H1 (cell line): ENCODE results near the gene GABRR3. TPM values are rescaled to one million over a fixed set of nuclear protein-coding genes. Genes with fewer than 3 reads are reported as not detected.

Experiments
- CTCF ChIA-PET: fragments of 300-600 bp; sonication (Branson Sonifier 250); formaldehyde crosslinking; loops from one replicate; lab custom pipeline; 2021; ENCODE audit not compliant: partially characterized antibody; lab: Charles Lee
- POLR2A ChIA-PET: fragments of 300-600 bp; sonication (Branson Sonifier 250); formaldehyde crosslinking; loops from one replicate; lab custom pipeline; 2021; ENCODE audit warnings: inconsistent platforms; ENCODE audit not compliant: partially characterized antibody; lab: Charles Lee
- DNase-seq, 2 experiments: peaks; one replicate each; pipeline versions ENCODE4 v3.0.0 to v3.0.0-alpha.2; 2010 to 2022; ENCODE audit warnings: low spot score in 2 of 2, low read depth in 1 of 2, mixed read lengths in 1 of 2
- FAIRE-seq: peaks from 2 replicates; lab custom pipeline; 2011; peaks lifted over from hg19 to GRCh38; lab: Jason Lieb, UNC
- H2AFZ ChIP-seq: 2 replicates; pipeline ENCODE4 v1.8.1; 2012; ENCODE audit warnings: low read length, inconsistent platforms
- H2AK5ac ChIP-seq: 2 replicates; pipeline ENCODE4 v1.6.1; 2013; ENCODE audit warnings: low read depth, low read length
- H2BK120ac ChIP-seq: replicated peaks from 2 replicates; pipeline ENCODE3; 2013; ENCODE audit warnings: low read depth, low read length, inconsistent platforms
- H2BK12ac ChIP-seq: 2 replicates; pipeline ENCODE4 v1.6.1; 2013; ENCODE audit warnings: low read depth, low read length
- H2BK15ac ChIP-seq: 2 replicates; pipeline ENCODE4 v1.6.1; 2013; ENCODE audit warnings: low read length
- H2BK20ac ChIP-seq: 2 replicates; pipeline ENCODE4 v1.6.1; 2013; ENCODE audit warnings: low read length
- H2BK5ac ChIP-seq: 2 replicates; pipeline ENCODE4 v1.6.1; 2013; ENCODE audit warnings: low read depth, low read length
- H3K14ac ChIP-seq: 2 replicates; pipeline ENCODE4 v1.6.1; 2013; ENCODE audit warnings: inconsistent platforms; ENCODE audit not compliant: insufficient read length
- H3K18ac ChIP-seq: 2 replicates; pipeline ENCODE4 v1.6.1; 2013; ENCODE audit warnings: low read length; ENCODE audit errors: extremely low read depth
- H3K23ac ChIP-seq: 2 replicates; pipeline ENCODE4 v1.6.1; 2013; ENCODE audit warnings: inconsistent platforms; ENCODE audit not compliant: insufficient read length
- H3K23me2 ChIP-seq: 2 replicates; pipeline ENCODE4 v1.6.1; 2013; ENCODE audit warnings: low read depth, low read length
- H3K27ac ChIP-seq: 2 replicates; pipeline ENCODE4 v1.6.1; 2011; ENCODE audit warnings: low read depth, low read length, inconsistent platforms
- H3K27me3 ChIP-seq, 4 experiments: replicated peaks in 1 of 4; 1 replicate in 1 of 4; 2 replicates in 3 of 4; pipeline versions ENCODE4 v1.6.1 to v1.8.1; 2011 to 2013; ENCODE audit warnings: low read length in 3 of 4, mild to moderate bottlenecking in 3 of 4, inconsistent platforms in 2 of 4, mixed read lengths in 2 of 4, moderate library complexity in 1 of 4; ENCODE audit not compliant: control insufficient read depth in 3 of 4, insufficient read depth in 3 of 4; ENCODE audit errors: extremely low read depth in 1 of 4
- H3K36me3 ChIP-seq, 4 experiments: 2 replicates each; pipeline versions ENCODE4 v1.6.1 to v1.8.1; 2011 to 2013; ENCODE audit warnings: mild to moderate bottlenecking in 4 of 4, low read length in 3 of 4, moderate library complexity in 2 of 4, control low read depth in 1 of 4, inconsistent platforms in 1 of 4; ENCODE audit not compliant: insufficient read depth in 4 of 4, control insufficient read depth in 2 of 4
- H3K4ac ChIP-seq: replicated peaks from 2 replicates; pipeline ENCODE3; 2013; ENCODE audit warnings: low read length, low read depth, mixed read lengths, inconsistent platforms; ENCODE audit not compliant: insufficient read length
- H3K4me1 ChIP-seq, 4 experiments: replicated peaks in 1 of 4; 1 replicate in 1 of 4; 2 replicates in 3 of 4; pipeline versions ENCODE4 v1.6.1 to v1.8.1; 2011 to 2013; ENCODE audit warnings: low read length in 3 of 4, inconsistent platforms in 2 of 4, mixed read lengths in 1 of 4; ENCODE audit not compliant: insufficient read depth in 4 of 4, control insufficient read depth in 3 of 4
- H3K4me2 ChIP-seq, 2 experiments: 2 replicates each; pipeline versions ENCODE4 v1.6.1 to v1.8.1; 2011 to 2013; ENCODE audit warnings: low read depth in 2 of 2, low read length in 2 of 2, control low read depth in 1 of 2, inconsistent platforms in 1 of 2, mild to moderate bottlenecking in 1 of 2; ENCODE audit not compliant: insufficient read depth in 1 of 2
- H3K4me3 ChIP-seq, 4 experiments: fragments of 200-600, 300-600 bp in 1 of 4; sonication (generic), shearing (Covaris generic), sonication (Bioruptor Twin) in 1 of 4; 2 replicates each; pipeline versions ENCODE4 v1.5.1 to v1.8.1; 2011 to 2016; ENCODE audit warnings: low read length in 4 of 4, low read depth in 3 of 4, control low read depth in 2 of 4, inconsistent platforms in 2 of 4, mild to moderate bottlenecking in 2 of 4, mixed read lengths in 1 of 4, moderate library complexity in 1 of 4; ENCODE audit not compliant: insufficient read depth in 2 of 4; ENCODE audit errors: extremely low read depth in 1 of 4
- H3K56ac ChIP-seq: replicated peaks from 2 replicates; pipeline ENCODE3; 2013; ENCODE audit warnings: low read depth, mild to moderate bottlenecking, mixed read lengths, low read length, inconsistent platforms; ENCODE audit not compliant: insufficient read length
- H3K79me1 ChIP-seq: 2 replicates; pipeline ENCODE4 v1.6.1; 2013; ENCODE audit warnings: low read depth, low read length, control low read depth
- H3K79me2 ChIP-seq, 2 experiments: 2 replicates each; pipeline versions ENCODE4 v1.6.1 to v1.8.1; 2012 to 2013; ENCODE audit warnings: low read length in 2 of 2, mild to moderate bottlenecking in 2 of 2, inconsistent platforms in 1 of 2; ENCODE audit not compliant: insufficient read depth in 2 of 2, control insufficient read depth in 1 of 2
- H3K9ac ChIP-seq, 4 experiments: replicated peaks in 1 of 4; 1 replicate in 1 of 4; 2 replicates in 3 of 4; pipeline versions ENCODE4 v1.6.1 to v1.8.1; 2011 to 2013; ENCODE audit warnings: low read depth in 3 of 4, low read length in 3 of 4, control low read depth in 2 of 4, mild to moderate bottlenecking in 2 of 4, moderate library complexity in 2 of 4, inconsistent platforms in 1 of 4; ENCODE audit errors: extremely low read depth in 1 of 4
- H3K9me3 ChIP-seq, 2 experiments: 2 replicates each; pipeline versions ENCODE4 v1.6.1 to v1.8.1; 2012 to 2013; ENCODE audit warnings: mild to moderate bottlenecking in 2 of 2, moderate library complexity in 2 of 2, control low read depth in 1 of 2, inconsistent platforms in 1 of 2, low read depth in 1 of 2, low read length in 1 of 2, mixed read lengths in 1 of 2; ENCODE audit not compliant: insufficient read depth in 2 of 2
- H4K20me1 ChIP-seq, 2 experiments: replicated peaks in 1 of 2; 2 replicates each; pipeline versions ENCODE3 to v1.8.1; 2011 to 2013; ENCODE audit warnings: inconsistent platforms in 2 of 2, low read length in 2 of 2, mild to moderate bottlenecking in 1 of 2; ENCODE audit not compliant: insufficient read depth in 2 of 2, control insufficient read depth in 1 of 2
- H4K5ac ChIP-seq: 2 replicates; pipeline ENCODE4 v1.6.1; 2013; ENCODE audit warnings: low read length, low read depth, mixed read lengths, inconsistent platforms; ENCODE audit not compliant: insufficient read length
- H4K8ac ChIP-seq: 2 replicates; pipeline ENCODE4 v1.8.0; 2013; ENCODE audit warnings: mild to moderate bottlenecking, moderate library complexity, low read length, inconsistent platforms; ENCODE audit not compliant: insufficient read depth; ENCODE audit errors: extremely low read depth
- H4K91ac ChIP-seq: replicated peaks from 2 replicates; pipeline ENCODE3; 2013; ENCODE audit warnings: low read length, mixed read lengths, inconsistent platforms; ENCODE audit not compliant: insufficient read length
- FOSL1 ChIP-seq: IDR thresholded peaks from 2 replicates; pipeline ENCODE4 v1.6.1; 2011; ENCODE audit warnings: mild to moderate bottlenecking, low read depth, low read length, moderate library complexity; ENCODE audit not compliant: insufficient read depth
- GABPA ChIP-seq: IDR thresholded peaks from 2 replicates; pipeline ENCODE4 v1.6.1; 2011; ENCODE audit warnings: mild to moderate bottlenecking, low read length, moderate library complexity, borderline replicate concordance; ENCODE audit not compliant: insufficient read depth
- WGBS, 2 experiments: shearing (Covaris generic) in 1 of 2; methylation state at CpG; one replicate each; pipeline versions ENCODE4 v1.1.6 to v1.1.7; 2013 to 2015; ENCODE audit warnings: low lambda C conversion rate in 2 of 2, mixed read lengths in 2 of 2, inconsistent platforms in 1 of 2, low coverage in 1 of 2, missing lambda C conversion rate in 1 of 2; ENCODE audit not compliant: insufficient replicate concordance in 2 of 2, insufficient coverage in 1 of 2, insufficient read length in 1 of 2; ENCODE audit errors: extremely low coverage in 1 of 2, missing lambda C conversion rate in 1 of 2; 5-methylcytosine and 5-hydroxymethylcytosine counted together
- polyA plus RNA-seq, 7 experiments: library from polyadenylated mRNA; depleted of rRNA in 3 of 7; stranded (reverse) in 5 of 7; unstranded in 2 of 7; fragments of >200 nt in 5 of 7; fragments of 200-250 nt in 2 of 7; gene quantifications; 1 replicate in 5 of 7; 2 replicates in 1 of 7; 4 replicates in 1 of 7; pipeline versions ENCODE4 v1.2.1 to v1.2.3, GENCODE V29; 2011 to 2013; ENCODE audit warnings: missing spikeins in 2 of 7, mixed read lengths in 2 of 7
- total RNA-seq: library from RNA; stranded (reverse); fragmentation: NEBNext Ultra II Directional; extraction: Animal tissue kit (Norgen Biotek cat#: 25700); gene quantifications from 2 replicates; pipeline ENCODE4 v1.2.1, GENCODE V29; 2021

Gene GABRR3
- total and polyA plus RNA-seq, 2 of the 8 experiments (the other 6 are each of a cell fraction or from before 2014, with no cell fraction given), result not detected

GRCh38 chr3:98049271-98049670 lies 14.2 kb upstream of the GABRR3 start:
- H3K4me3 ChIP-seq, result no peak overlapping the region
- FAIRE-seq, result no peak
- H3K23me2 ChIP-seq, result no peaks in the 10 kb centered on the region
- no peak overlapping the region for H3K14ac ChIP-seq
- no peak overlapping the region for H3K56ac ChIP-seq
- ChIA-PET POLR2A (no interaction called here), CTCF (interaction anchor here (2.2 to 6.1 kb wide), 3 partner anchors 10 to 295 kb away, joined by 12 to 32 read pairs (median 12); no protein-coding TSS in a partner anchor)
- 89% methylated on average over 1 of the region's 1 CpG; no CpG with 5 or more reads in 1 of the 2 experiments for WGBS, 2 experiments
- no peak overlapping the region for H3K4me2 ChIP-seq
- H4K5ac ChIP-seq, result no peak overlapping the region
- no peak overlapping the region for H4K91ac ChIP-seq
- H3K36me3 ChIP-seq, result no peaks in the 10 kb centered on the region
- no peak overlapping the region for H3K9ac ChIP-seq
- H3K4me1 ChIP-seq, result no peaks in the 10 kb centered on the region
- H4K8ac ChIP-seq, result no peak overlapping the region
- no peaks in the 10 kb centered on the region for H4K20me1 ChIP-seq
- no peak overlapping the region for H2BK15ac ChIP-seq
- no peaks in the 10 kb centered on the region for H3K9me3 ChIP-seq
- no peak overlapping the region for H3K23ac ChIP-seq
- H2AK5ac ChIP-seq, result no peak overlapping the region
- H3K79me2 ChIP-seq, result no peaks in the 10 kb centered on the region
- H3K27ac ChIP-seq, result no peak overlapping the region
- H2BK20ac ChIP-seq, result no peak overlapping the region
- no peak overlapping the region for H2BK120ac ChIP-seq
- H2AFZ ChIP-seq, result no peak overlapping the region
- no peak overlapping the region for H2BK12ac ChIP-seq
- H3K27me3 ChIP-seq, result no peaks in the 10 kb centered on the region
- H3K4ac ChIP-seq, result no peak overlapping the region
- no peaks in the 10 kb centered on the region for H3K79me1 ChIP-seq
- H3K18ac ChIP-seq, result no peak overlapping the region
- DNase-seq, result no peak
- no peak overlapping the region for H2BK5ac ChIP-seq
- no peak for TF ChIP-seq GABPA
- TF ChIP-seq FOSL1, result no peak
